B cell (primary cell): Measurements from ENCODE around the gene SRC. TPM values are rescaled to one million over a fixed set of nuclear protein-coding genes. Genes with fewer than 3 reads are reported as not detected.

ENCODE experiments used
- ATAC-seq: fragments of 200-7000 bp; cut with Tn5 transposase; one replicate; pipeline ENCODE4 v1.10.0; 2021; ENCODE audit warnings: low read depth, mild to moderate bottlenecking, moderate number of reproducible peaks, moderate library complexity
- CTCF ChIA-PET: fragments of 350-600 bp; sonication (Branson Sonifier 250); formaldehyde crosslinking; loops from one replicate; lab custom pipeline; 2021; ENCODE audit warnings: antibody characterized with exemption, inconsistent platforms; lab: Charles Lee
- POLR2A ChIA-PET: fragments of 350-600 bp; sonication (Branson Sonifier 250); formaldehyde crosslinking; loops from one replicate; lab custom pipeline; 2021; ENCODE audit warnings: antibody characterized with exemption; lab: Charles Lee
- DNase-seq: peaks from one replicate; pipeline ENCODE4 v3.0.0; 2013
- H2AFZ ChIP-seq: 2 replicates; pipeline ENCODE4 v1.6.1; 2012; ENCODE audit warnings: mild to moderate bottlenecking, low read depth, low read length; ENCODE audit not compliant: insufficient read depth, poor library complexity, severe bottlenecking
- H3K27ac ChIP-seq, 2 donors: 1 replicate in 1 of 2; 2 replicates in 1 of 2; pipeline ENCODE4 v1.5.1; 2012 to 2013; ENCODE audit warnings: low read length in 2 of 2, mild to moderate bottlenecking in 2 of 2, moderate library complexity in 1 of 2
- H3K27me3 ChIP-seq, 4 experiments: fragments of 200-600 bp in 1 of 4; sonication (generic) in 1 of 4; replicated peaks in 1 of 4; 1 replicate in 2 of 4; 2 replicates in 2 of 4; pipeline versions ENCODE4 v1.6.1 to v1.7.0; 2013 to 2016; ENCODE audit warnings: low read length in 3 of 4, mild to moderate bottlenecking in 2 of 4, mixed read lengths in 1 of 4, moderate library complexity in 1 of 4; ENCODE audit not compliant: insufficient read depth in 4 of 4, control insufficient read depth in 3 of 4; ENCODE audit errors: control extremely low read depth in 1 of 4
- H3K36me3 ChIP-seq, 2 experiments: replicated peaks in 1 of 2; 1 replicate in 1 of 2; 2 replicates in 1 of 2; pipeline versions ENCODE4 v1.6.1 to v1.7.1; 2013; ENCODE audit warnings: low read length in 1 of 2; ENCODE audit not compliant: insufficient read depth in 2 of 2, control insufficient read depth in 1 of 2; ENCODE audit errors: control extremely low read depth in 1 of 2, extremely low read depth in 1 of 2
- H3K4me1 ChIP-seq, 2 donors: fragments of 200-600 bp in 1 of 2; sonication (generic) in 1 of 2; 1 replicate in 1 of 2; 2 replicates in 1 of 2; pipeline versions ENCODE4 v1.5.1 to v1.6.1; 2013 to 2017; ENCODE audit warnings: low read length in 2 of 2; ENCODE audit not compliant: control insufficient read depth in 2 of 2, insufficient read depth in 2 of 2
- H3K4me2 ChIP-seq: replicated peaks from 2 replicates; pipeline ENCODE3; 2012; ENCODE audit warnings: mild to moderate bottlenecking, low read depth, low read length; ENCODE audit not compliant: poor library complexity, severe bottlenecking
- H3K4me3 ChIP-seq, 5 experiments: fragments of 200-600 bp in 1 of 5; sonication (generic) in 1 of 5; 1 replicate in 3 of 5; 2 replicates in 2 of 5; pipeline versions ENCODE4 v1.5.1 to v1.7.0; 2011 to 2016; ENCODE audit warnings: low read length in 4 of 5, mild to moderate bottlenecking in 4 of 5, low read depth in 2 of 5, control low read depth in 1 of 5, moderate library complexity in 1 of 5; ENCODE audit not compliant: insufficient read depth in 1 of 5; ENCODE audit errors: control extremely low read depth in 1 of 5, extremely low read depth in 1 of 5
- H3K79me2 ChIP-seq: fragments of 200-600 bp; sonication (generic); one replicate; pipeline ENCODE4 v1.6.0; 2016; ENCODE audit warnings: low read length; ENCODE audit not compliant: control insufficient read depth, insufficient read depth
- H3K9ac ChIP-seq: fragments of 200-600 bp; sonication (generic); 2 replicates; pipeline ENCODE4 v1.6.1; 2017; ENCODE audit warnings: mild to moderate bottlenecking, low read length, moderate library complexity
- H3K9me3 ChIP-seq, 3 donors: one replicate each; pipeline versions ENCODE4 v1.6.1 to v1.7.1; 2013; ENCODE audit warnings: low read length in 2 of 3; ENCODE audit not compliant: control insufficient read depth in 2 of 3, insufficient read depth in 1 of 3; ENCODE audit errors: control extremely low read depth in 1 of 3
- H4K20me1 ChIP-seq: 2 replicates; pipeline ENCODE4 v1.6.0; 2012; ENCODE audit warnings: mild to moderate bottlenecking, low read length; ENCODE audit not compliant: insufficient read depth, control insufficient read depth, poor library complexity, severe bottlenecking
- H3K27ac Mint-ChIP-seq: one replicate; pipeline ENCODE4 v1.8.0; 2021; ENCODE audit warnings: mixed read lengths
- H3K27me3 Mint-ChIP-seq: one replicate; pipeline ENCODE4 v1.8.0; 2021; ENCODE audit warnings: mixed read lengths
- H3K4me1 Mint-ChIP-seq: one replicate; pipeline ENCODE4 v1.8.0; 2021; ENCODE audit warnings: mixed read lengths
- H3K4me3 Mint-ChIP-seq: one replicate; pipeline ENCODE4 v1.8.0; 2021; ENCODE audit warnings: mixed read lengths
- H3K9me3 Mint-ChIP-seq: one replicate; pipeline ENCODE4 v1.8.0; 2022; ENCODE audit warnings: mixed read lengths; ENCODE audit not compliant: insufficient read depth
- CTCF ChIP-seq: fragments of 200-600 bp; IDR thresholded peaks from one replicate; pipeline ENCODE4 v1.8.0; 2022; ENCODE audit warnings: antibody characterized with exemption, mild to moderate bottlenecking
- EZH2 ChIP-seq: IDR thresholded peaks from 2 replicates; pipeline ENCODE4 v1.6.1; 2012; ENCODE audit warnings: borderline replicate concordance, low read depth, mild to moderate bottlenecking, moderate library complexity, low read length; ENCODE audit not compliant: insufficient read depth, poor library complexity, severe bottlenecking
- WGBS: methylation state at CpG from one replicate; pipeline ENCODE4 v1.1.5; 2013; ENCODE audit warnings: missing lambda C conversion rate; ENCODE audit not compliant: insufficient coverage; 5-methylcytosine and 5-hydroxymethylcytosine counted together
- intact Hi-C: fragments of 100-400 bp; cut with micrococcal nuclease; formaldehyde crosslinking; loops from one replicate; pipeline ENCODE4 v1.10.0; 2022
- polyA plus RNA-seq: library from polyadenylated mRNA; depleted of rRNA; stranded (reverse); fragments of >200 nt; gene quantifications from 2 replicates; pipeline ENCODE4 v1.2.3, GENCODE V29; 2012
- total RNA-seq, 2 donors: library from RNA; stranded (reverse); fragments of 120-200 nt in 1 of 2; gene quantifications; 1 replicate in 1 of 2; 2 replicates in 1 of 2; pipeline versions ENCODE4 v1.2.3 to v1.2.4, GENCODE V29; 2013 to 2022

Gene SRC
- total and polyA plus RNA-seq, 2 donors (not counting 1 experiment from before 2014, with no cell fraction given): 6.5 to 16.8 TPM

GRCh38 chr20:37349517-37350491 lies 3.9 kb downstream of the SRC start:
- Mint-ChIP-seq H3K27me3 (no peaks in the 10 kb centered on the region), H3K27ac (peak overlapping the region; percentile 75), H3K9me3 (no peaks in the 10 kb centered on the region), H3K4me3 (no peak overlapping the region), H3K4me1 (peaks cover 15% of the 10 kb centered on the region)
- Histone ChIP-seq H3K79me2 (peaks cover 10% of the 10 kb centered on the region), H3K4me2 (no peak overlapping the region), H3K4me1 (peaks cover 7 to 15% of the 10 kb centered on the region in 2 donors), H3K9ac (no peak overlapping the region), H3K4me3 (no peak overlapping the region), H2AFZ (no peak overlapping the region), H3K27ac (no peak overlapping the region), H3K27me3 (no peaks in the 10 kb centered on the region), H3K9me3 (peaks cover 0 to 3% (median 0%) of the 10 kb centered on the region in 3 donors), H4K20me1 (no peaks in the 10 kb centered on the region), H3K36me3 (no peaks in the 10 kb centered on the region)
- intact Hi-C loops: loop anchor here (5.0 kb wide), 1 partner anchor 58 kb away; no protein-coding TSS in a partner anchor
- ChIA-PET CTCF (interaction anchor here (0.7 to 1.2 kb wide), 4 partner anchors 34 to 80 kb away, joined by 3 to 4 read pairs (median 4); no protein-coding TSS in a partner anchor), POLR2A (interaction anchor here (0.7 kb wide), 1 partner anchor 344 kb away, joined by 3 read pairs; no protein-coding TSS in a partner anchor)
- TF ChIP-seq CTCF (no peak), EZH2 (no peak)
- ATAC-seq (no peak), DNase-seq (no peak)
- WGBS: 87% methylated on average over 16 of the region's 16 CpGs
